Ovary (tissue), 3 donors: ENCODE results near the gene TCEA2.

Source experiments
- EP300 ChIP-seq: sonication (generic); formaldehyde crosslinking; IDR thresholded peaks from one replicate; pipeline ENCODE4 v1.6.1; 2017; ENCODE audit warnings: antibody characterized with exemption
- POLR2A ChIP-seq: fragments of 450-650 bp; IDR thresholded peaks from one replicate; pipeline ENCODE4 v1.6.1; 2017; ENCODE audit warnings: antibody characterized with exemption, mild to moderate bottlenecking, moderate library complexity
- TF ChIP-seq, protein P1 (sequence below), 3 donors: fragments of 450-650 bp in 2 of 3; fragments of 200-600 bp in 1 of 3; IDR thresholded peaks; one replicate each; pipeline versions ENCODE4 v1.5.1 to v1.8.0; 2016 to 2022; ENCODE audit warnings: antibody characterized with exemption in 3 of 3, mild to moderate bottlenecking in 1 of 3
- donor health status: DM: no; HTN: no; CAD: no.

DNA sequence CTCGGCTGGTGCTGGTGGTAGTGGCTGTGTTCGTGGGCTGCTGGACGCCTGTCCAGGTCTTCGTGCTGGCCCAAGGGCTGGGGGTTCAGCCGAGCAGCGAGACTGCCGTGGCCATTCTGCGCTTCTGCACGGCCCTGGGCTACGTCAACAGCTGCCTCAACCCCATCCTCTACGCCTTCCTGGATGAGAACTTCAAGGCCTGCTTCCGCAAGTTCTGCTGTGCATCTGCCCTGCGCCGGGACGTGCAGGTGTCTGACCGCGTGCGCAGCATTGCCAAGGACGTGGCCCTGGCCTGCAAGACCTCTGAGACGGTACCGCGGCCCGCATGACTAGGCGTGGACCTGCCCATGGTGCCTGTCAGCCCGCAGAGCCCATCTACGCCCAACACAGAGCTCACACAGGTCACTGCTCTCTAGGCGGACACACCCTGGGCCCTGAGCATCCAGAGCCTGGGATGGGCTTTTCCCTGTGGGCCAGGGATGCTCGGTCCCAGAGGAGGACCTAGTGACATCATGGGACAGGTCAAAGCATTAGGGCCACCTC, 35.5 kb downstream of the TCEA2 start:
- TF ChIP-seq EP300 = no peak
- TF ChIP-seq, protein P1, sequence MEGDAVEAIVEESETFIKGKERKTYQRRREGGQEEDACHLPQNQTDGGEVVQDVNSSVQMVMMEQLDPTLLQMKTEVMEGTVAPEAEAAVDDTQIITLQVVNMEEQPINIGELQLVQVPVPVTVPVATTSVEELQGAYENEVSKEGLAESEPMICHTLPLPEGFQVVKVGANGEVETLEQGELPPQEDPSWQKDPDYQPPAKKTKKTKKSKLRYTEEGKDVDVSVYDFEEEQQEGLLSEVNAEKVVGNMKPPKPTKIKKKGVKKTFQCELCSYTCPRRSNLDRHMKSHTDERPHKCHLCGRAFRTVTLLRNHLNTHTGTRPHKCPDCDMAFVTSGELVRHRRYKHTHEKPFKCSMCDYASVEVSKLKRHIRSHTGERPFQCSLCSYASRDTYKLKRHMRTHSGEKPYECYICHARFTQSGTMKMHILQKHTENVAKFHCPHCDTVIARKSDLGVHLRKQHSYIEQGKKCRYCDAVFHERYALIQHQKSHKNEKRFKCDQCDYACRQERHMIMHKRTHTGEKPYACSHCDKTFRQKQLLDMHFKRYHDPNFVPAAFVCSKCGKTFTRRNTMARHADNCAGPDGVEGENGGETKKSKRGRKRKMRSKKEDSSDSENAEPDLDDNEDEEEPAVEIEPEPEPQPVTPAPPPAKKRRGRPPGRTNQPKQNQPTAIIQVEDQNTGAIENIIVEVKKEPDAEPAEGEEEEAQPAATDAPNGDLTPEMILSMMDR (IDR thresholded peaks at IDR 0.05) = no peak
- no peak for TF ChIP-seq POLR2A
